ENCODE measurements around the gene PSEN1.

PSEN1 gene

DNA sequence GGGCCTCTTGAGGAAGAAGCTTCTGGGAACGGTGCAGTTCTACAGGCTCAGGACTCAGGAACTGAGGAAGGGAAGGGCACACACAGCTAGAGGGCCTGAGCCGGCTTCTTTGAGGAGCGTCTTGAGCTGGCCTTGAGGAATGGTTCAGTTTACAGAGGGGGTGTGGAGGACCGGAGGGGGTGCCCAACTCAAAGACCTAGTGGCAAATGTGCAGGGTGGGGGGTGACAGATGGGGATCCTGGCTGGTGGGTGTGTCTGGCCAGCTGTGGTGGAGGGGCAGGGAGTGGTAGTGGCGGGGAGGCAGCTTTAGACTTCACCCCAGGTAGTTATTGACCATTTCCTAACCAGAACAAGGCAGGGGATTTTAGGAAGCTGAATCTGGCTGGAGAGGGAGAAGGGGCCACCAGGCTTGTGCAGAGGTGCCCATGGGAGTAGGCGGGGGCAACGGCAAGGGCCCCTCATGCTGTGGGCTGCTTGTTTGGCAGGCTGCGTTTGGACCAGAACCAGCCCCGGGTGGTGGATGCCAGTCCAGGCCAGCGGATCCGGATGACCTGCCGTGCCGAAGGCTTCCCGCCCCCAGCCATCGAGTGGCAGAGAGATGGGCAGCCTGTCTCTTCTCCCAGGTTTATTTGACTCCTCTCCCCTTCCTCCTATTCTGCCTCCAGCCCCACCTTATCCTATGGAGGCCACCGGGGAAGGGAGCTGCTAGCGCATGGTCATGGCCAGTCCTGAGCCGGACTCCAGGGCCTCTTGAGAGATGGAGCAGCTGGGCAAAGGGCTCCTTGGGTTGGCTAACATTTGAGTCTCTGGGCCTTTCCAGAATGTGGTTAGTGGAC, 128.8 kb downstream of the PSEN1 start:
- H3K4me1 Mint-ChIP-seq = peaks cover under 1% of the 10 kb centered on the region
- no peak for DNase-seq
- H3K27ac Mint-ChIP-seq = no peak overlapping the region
- no peaks in the 10 kb centered on the region for H3K9me3 Mint-ChIP-seq
- H3K27me3 Mint-ChIP-seq = peaks cover 46% of the 10 kb centered on the region
- CTCF ChIA-PET = no interaction called here
- H3K36me3 Mint-ChIP-seq = no peaks in the 10 kb centered on the region
- H3K4me3 Mint-ChIP-seq = no peak overlapping the region

DNA sequence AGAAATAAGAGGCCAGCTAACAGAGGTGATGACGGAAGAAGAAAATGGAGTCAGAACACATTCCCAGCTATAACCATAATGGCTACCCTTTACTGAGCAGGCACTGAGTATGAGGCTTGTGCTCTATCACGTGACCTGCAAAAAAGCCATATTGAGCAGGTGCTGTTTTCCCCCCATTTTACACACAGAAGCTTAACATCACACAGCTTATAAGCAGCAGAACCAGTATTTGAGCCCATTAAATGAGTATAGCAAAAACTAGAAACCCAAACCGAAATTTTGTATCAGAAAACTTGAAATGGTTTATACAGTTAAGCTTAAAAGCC, 129.4 kb downstream of the PSEN1 start:
- Mint-ChIP-seq H3K4me1 (peaks cover 6% of the 10 kb centered on the region), H3K4me3 (no peak overlapping the region), H3K27me3 (peaks cover 52% of the 10 kb centered on the region), H3K27ac (no peak overlapping the region), H3K9me3 (no peaks in the 10 kb centered on the region), H3K36me3 (no peaks in the 10 kb centered on the region)
- no peak for DNase-seq
- CTCF ChIA-PET = no interaction called here

DNA sequence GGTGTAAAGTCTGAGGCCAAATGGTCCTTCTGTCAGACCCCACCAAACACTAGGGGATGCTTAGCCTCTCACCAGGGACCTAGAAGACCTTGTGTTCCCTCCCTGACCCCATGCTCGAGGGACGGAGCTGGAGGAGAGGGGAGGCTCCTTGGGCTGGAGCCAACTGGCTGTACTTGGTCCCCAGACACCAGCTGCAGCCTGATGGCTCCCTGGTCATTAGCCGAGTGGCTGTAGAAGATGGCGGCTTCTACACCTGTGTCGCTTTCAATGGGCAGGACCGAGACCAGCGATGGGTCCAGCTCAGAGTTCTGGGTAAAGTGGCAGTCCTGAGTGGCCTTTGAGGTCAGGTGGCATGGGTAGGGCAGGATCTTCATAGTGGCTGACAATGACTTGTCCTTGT, 130.0 kb downstream of the PSEN1 start:
- H3K27me3 Mint-ChIP-seq = peaks cover 55% of the 10 kb centered on the region
- H3K4me3 Mint-ChIP-seq = no peak overlapping the region
- no peak overlapping the region for H3K27ac Mint-ChIP-seq
- no peaks in the 10 kb centered on the region for H3K9me3 Mint-ChIP-seq
- H3K4me1 Mint-ChIP-seq = peaks cover 8% of the 10 kb centered on the region
- DNase-seq = no peak
- CTCF ChIA-PET = no interaction called here
- peaks cover 2% of the 10 kb centered on the region for H3K36me3 Mint-ChIP-seq

DNA sequence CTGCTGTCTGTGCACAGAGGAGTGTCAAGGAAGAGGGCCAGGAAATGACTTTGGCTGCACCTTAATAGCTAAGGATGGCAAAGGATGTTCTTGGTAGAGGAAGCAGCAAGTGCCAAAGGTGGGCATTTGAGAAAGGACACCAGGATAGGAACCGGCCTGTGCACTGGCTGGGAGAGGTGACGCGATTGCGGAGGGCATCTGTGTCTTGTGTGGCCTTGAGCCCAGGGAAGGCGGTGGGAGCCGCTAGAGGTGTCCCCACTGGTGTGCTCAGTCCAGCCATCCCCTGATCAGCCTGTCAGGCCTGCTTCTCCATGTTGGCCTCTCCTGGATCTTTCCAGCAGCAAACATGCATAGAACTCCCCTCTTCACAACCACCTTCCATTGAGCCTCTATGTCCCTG, 131.2 kb downstream of the PSEN1 start:
- CTCF ChIA-PET = no interaction called here

DNA sequence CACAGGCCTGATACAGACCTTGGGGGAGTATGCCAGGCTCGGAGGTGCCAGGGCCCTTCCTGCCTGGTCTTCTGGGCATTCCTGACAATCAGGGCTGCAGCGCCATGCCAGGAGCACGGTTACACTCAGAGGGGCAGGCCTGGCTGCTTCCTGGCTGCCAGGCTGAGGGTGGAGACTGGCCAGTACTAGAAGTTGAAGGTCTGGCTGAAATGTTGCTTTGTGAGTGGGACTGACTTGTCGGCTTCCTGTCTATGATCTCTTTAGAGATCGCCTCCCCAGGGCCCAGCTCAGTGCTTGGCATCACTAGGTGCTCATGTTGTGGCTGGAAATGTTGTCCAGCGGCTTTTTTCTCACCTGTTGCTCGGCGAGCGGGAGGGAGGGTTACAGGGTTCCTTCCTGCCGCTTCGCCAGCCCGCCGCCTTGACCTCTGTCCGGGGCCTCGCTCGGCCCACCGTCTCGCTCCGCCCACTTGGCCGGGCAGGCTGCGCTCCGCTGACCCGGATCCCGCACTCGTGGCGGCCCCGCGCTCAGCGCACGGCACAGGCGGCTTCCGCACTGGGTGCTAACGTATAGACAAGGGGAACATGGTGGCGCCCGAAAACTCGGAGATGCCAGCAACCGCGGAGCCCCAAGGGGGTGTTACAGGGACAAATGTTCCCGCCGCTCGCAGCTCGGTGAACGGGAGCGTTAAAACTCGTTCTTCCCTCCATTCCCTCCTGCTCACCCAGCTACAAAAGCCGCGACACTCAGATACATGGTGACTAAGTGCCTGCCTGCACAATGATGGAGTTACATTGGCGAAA, 133.6 kb downstream of the PSEN1 start:
- peak; percentile 39 for DNase-seq
- Mint-ChIP-seq H3K4me1 (peaks cover 8% of the 10 kb centered on the region), H3K4me3 (peak overlapping the region; percentile 22), H3K36me3 (peaks cover 8% of the 10 kb centered on the region), H3K9me3 (no peaks in the 10 kb centered on the region), H3K27me3 (peaks cover 47% of the 10 kb centered on the region), H3K27ac (no peak overlapping the region)
- CTCF ChIA-PET = no interaction called here

More for the DNA sequence above, 131.2 kb downstream of the PSEN1 start:
- H3K27ac Mint-ChIP-seq = no peak overlapping the region
- peaks cover 8% of the 10 kb centered on the region for H3K4me1 Mint-ChIP-seq
- H3K27me3 Mint-ChIP-seq = peaks cover 55% of the 10 kb centered on the region
- DNase-seq = no peak
- H3K4me3 Mint-ChIP-seq = no peak overlapping the region
- peaks cover 2% of the 10 kb centered on the region for H3K36me3 Mint-ChIP-seq
- no peaks in the 10 kb centered on the region for H3K9me3 Mint-ChIP-seq

DNA sequence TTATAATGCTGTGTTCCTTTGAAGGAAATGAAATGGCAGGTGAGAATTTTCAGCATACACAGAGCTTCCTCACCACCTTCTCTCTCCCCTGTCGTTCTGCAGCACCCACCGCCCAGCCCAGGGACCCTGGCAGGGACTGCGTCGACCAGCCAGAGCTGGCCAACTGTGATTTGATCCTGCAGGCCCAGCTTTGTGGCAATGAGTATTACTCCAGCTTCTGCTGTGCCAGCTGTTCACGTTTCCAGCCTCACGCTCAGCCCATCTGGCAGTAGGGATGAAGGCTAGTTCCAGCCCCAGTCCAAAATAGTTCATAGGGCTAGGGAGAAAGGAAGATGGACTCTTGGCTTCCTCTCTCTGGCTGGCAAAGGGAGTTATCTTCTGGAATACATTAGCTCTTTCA, 136.1 kb downstream of the PSEN1 start:
- CTCF ChIA-PET = interaction anchor here (1.1 to 1.4 kb wide), 3 partner anchors 23 to 218 kb away, joined by 3 read pairs; no protein-coding TSS in a partner anchor
- no peak overlapping the region for H3K27ac Mint-ChIP-seq

More for the DNA sequence above, 136.1 kb downstream of the PSEN1 start:
- DNase-seq = no peak
- H3K36me3 Mint-ChIP-seq = peaks cover 18% of the 10 kb centered on the region
- H3K4me3 Mint-ChIP-seq = no peak overlapping the region
- H3K9me3 Mint-ChIP-seq = no peaks in the 10 kb centered on the region
- peaks cover 26% of the 10 kb centered on the region for H3K27me3 Mint-ChIP-seq
- H3K4me1 Mint-ChIP-seq = peaks cover 8% of the 10 kb centered on the region
